GM04504 (cell line): ENCODE results near the gene AKR1C3.

ENCODE experiments used
- DNase-seq: peaks from one replicate; pipeline ENCODE4 v3.0.0-alpha.2; 2012; ENCODE audit warnings: low read depth

AKR1C3 gene

GRCh38 chr10:5142199-5142598 lies 48.0 kb downstream of the AKR1C3 start:
- DNase-seq, result no peak

GRCh38 chr10:5143137-5143536 lies 48.9 kb downstream of the AKR1C3 start:
- no peak for DNase-seq

GRCh38 chr10:5146920-5147254 lies 52.7 kb downstream of the AKR1C3 start:
- no peak for DNase-seq

- no peak for DNase-seq
Observed at GRCh38 chr10:5147255-5147980, 53.2 kb downstream of the AKR1C3 start.

- DNase-seq, result no peak
Observed at GRCh38 chr10:5147981-5148677, 53.9 kb downstream of the AKR1C3 start.

GRCh38 chr10:5148678-5149032 lies 54.4 kb downstream of the AKR1C3 start:
- no peak for DNase-seq

GRCh38 chr10:5151076-5151475 lies 56.9 kb downstream of the AKR1C3 start:
- no peak for DNase-seq

GRCh38 chr10:5155951-5156350 lies 61.7 kb downstream of the AKR1C3 start:
- no peak for DNase-seq
